Measurements from ENCODE around the gene POMGNT2. TPM values are rescaled to one million over a fixed set of nuclear protein-coding genes. Genes with fewer than 3 reads are reported as not detected.

The POMGNT2 gene
- total and polyA plus RNA-seq, 10 of the 15 experiments (the other 5 are each of a cell fraction or from before 2014, with no cell fraction given), result 0.02 to 1.7 (median 0.17) TPM; not detected in 1

- DNase-seq (ENCODE audit: low read depth, low spot score) (no peak), FAIRE-seq (no peak), ATAC-seq (no peak)
- H3K4me2 ChIP-seq (ENCODE audit: control insufficient read depth, insufficient read depth), result no peak overlapping the region
- ChIA-PET POLR2A (no interaction called here), CTCF (no interaction called here), SMC1A (ENCODE audit: uncharacterized antibody, unreplicated experiment) (no interaction called here), RAD21 (ENCODE audit: unreplicated experiment) (no interaction called here)
- no TSS peak for BruUV-seq (replicated peaks)
- H3K4me3 ChIP-seq, result no peak overlapping the region
- H3K4me1 ChIP-seq (ENCODE audit: control insufficient read depth, insufficient read depth, low read length), result no peaks in the 10 kb centered on the region
- 40% methylated on average over 4 of the region's 4 CpGs for WGBS (ENCODE audit: insufficient coverage, insufficient replicate concordance, low lambda C conversion rate, missing lambda C conversion rate)
- H3K36me3 ChIP-seq (ENCODE audit: control insufficient read depth in 2 of 2, insufficient read depth in 2 of 2, low read length in 1 of 2), result no peaks in the 10 kb centered on the region
- H3K9ac ChIP-seq (ENCODE audit: control insufficient read depth, insufficient read depth, low read length), result no peak overlapping the region
- H4K20me1 ChIP-seq (ENCODE audit: control insufficient read depth, insufficient read depth), result no peaks in the 10 kb centered on the region
- H3K27me3 ChIP-seq (replicated peaks in 1 of 2; ENCODE audit: control insufficient read depth in 2 of 2, insufficient read depth in 2 of 2, low read length in 1 of 2), result no peaks in the 10 kb centered on the region; a peak in 1 of 4 replicates
- TF ChIP-seq BACH1 (IDR thresholded peaks at IDR 0.05; ENCODE audit: borderline replicate concordance) (no peak), LARP7 (IDR thresholded peaks at IDR 0.05) (no peak), TAF1 (IDR thresholded peaks at IDR 0.05; ENCODE audit: borderline replicate concordance, low read depth, low read length) (no peak), EP300 (IDR thresholded peaks at IDR 0.05; ENCODE audit: borderline replicate concordance in 1 of 2, control insufficient read depth in 1 of 2, low read depth in 2 of 2, low read length in 2 of 2) (no peak), SREBF2 (IDR thresholded peaks at IDR 0.05; ENCODE audit: low read length) (no peak), ATF2 (IDR thresholded peaks at IDR 0.05; ENCODE audit: low read length) (no peak), ETV6 (conservative IDR thresholded peaks at IDR 0.05 in 1 of 2, IDR thresholded peaks at IDR 0.05 in 1 of 2; ENCODE audit: borderline replicate concordance in 1 of 2, low read depth in 1 of 2) (no peak), SPI1 (IDR thresholded peaks at IDR 0.05; ENCODE audit: borderline replicate concordance, insufficient read depth, low read depth, low read length) (no peak), ZNF384 (IDR thresholded peaks at IDR 0.05; ENCODE audit: borderline replicate concordance, low read depth, low read length) (no peak), E4F1 (IDR thresholded peaks at IDR 0.05; ENCODE audit: borderline replicate concordance, partially characterized antibody) (no peak), RUNX3 (IDR thresholded peaks at IDR 0.05; ENCODE audit: low read length) (no peak), HDGF (IDR thresholded peaks at IDR 0.05) (no peak), ATF3 (IDR thresholded peaks at IDR 0.05; ENCODE audit: borderline replicate concordance, extremely low read depth, low read depth, low read length) (no peak), CBX3 (IDR thresholded peaks at IDR 0.05; ENCODE audit: borderline replicate concordance, low read depth) (no peak)
- H3K27ac ChIP-seq (ENCODE audit: control insufficient read depth, insufficient read depth), result no peak overlapping the region
- no peaks in the 10 kb centered on the region for H3K9me3 ChIP-seq (replicated peaks; ENCODE audit: control insufficient read depth, insufficient read depth, low read length)
- intact Hi-C loops (cut with micrococcal nuclease; ENCODE audit: unreplicated experiment) (no loop called here), in situ Hi-C loops (cut with MboI) (no loop called here)
- H2AFZ ChIP-seq (ENCODE audit: control insufficient read depth, low read depth, low read length), result no peak overlapping the region
- H3K79me2 ChIP-seq (ENCODE audit: control insufficient read depth, insufficient read depth, low read length), result no peaks in the 10 kb centered on the region
Measured at GRCh38 chr3:43117257-43117656, 11.4 kb upstream of the POMGNT2 start.
